HCT116 (cell line): ENCODE results near the gene SNX25. TPM values are rescaled to one million over a fixed set of nuclear protein-coding genes. Genes with fewer than 3 reads are reported as not detected.

ENCODE experiments used
- ATAC-seq: fragments of 200-7000 bp; cut with Tn5 transposase; 2 replicates; pipeline ENCODE4 v1.9.1; 2020; ENCODE audit warnings: mild to moderate bottlenecking, moderate library complexity
- BruUV-seq: library from RNA; stranded (reverse); fragments of 400-500 nt; replicated peaks from 2 replicates; lab custom pipeline; 2021; lab: Mats Ljungman, UMichigan
- CTCF ChIA-PET: fragments of 300-600 bp; sonication (Branson Sonifier 250); formaldehyde crosslinking; loops from one replicate; lab custom pipeline; 2021; ENCODE audit warnings: antibody characterized with exemption; lab: Charles Lee
- POLR2A ChIA-PET: fragments of 300-600, 350-600 bp; sonication (Branson Sonifier 250); formaldehyde crosslinking; loops from one replicate; lab custom pipeline; 2021; ENCODE audit warnings: antibody characterized with exemption; lab: Charles Lee
- RAD21 ChIA-PET, 2 experiments: fragments of 300-600 bp; sonication (Branson Sonifier 250); formaldehyde crosslinking; loops; one replicate each; lab custom pipeline; 2023; ENCODE audit warnings: low total read pairs in 2 of 2; ENCODE audit not compliant: uncharacterized antibody in 2 of 2, unreplicated experiment in 2 of 2, low non-redundant PET in 1 of 2; lab: Charles Lee
- DNase-seq: peaks from one replicate; pipeline ENCODE4 v3.0.0-alpha.2; 2010; ENCODE audit warnings: low read depth, low spot score
- H2AFZ ChIP-seq: fragments of 200-600 bp; shearing (Covaris generic), sonication (generic); 2 replicates; pipeline ENCODE4 v1.6.1; 2017; ENCODE audit warnings: low read depth, mixed run types, mixed read lengths, antibody characterized with exemption, low read length; ENCODE audit not compliant: poor library complexity, severe bottlenecking
- H3K27ac ChIP-seq: 2 replicates; pipeline ENCODE4 v1.5.1; 2012; ENCODE audit warnings: low read depth, low read length
- H3K27me3 ChIP-seq: fragments of 200-600 bp; sonication (generic); 2 replicates; pipeline ENCODE4 v1.6.1; 2016; ENCODE audit warnings: mixed run types, low read length, mixed read lengths; ENCODE audit not compliant: insufficient read depth
- H3K36me3 ChIP-seq, 2 experiments: fragments of 200-500 bp in 1 of 2; fragments of 200-600 bp in 1 of 2; sonication (Bioruptor generic) in 1 of 2; sonication (generic) in 1 of 2; 2 replicates each; pipeline versions ENCODE4 v1.5.1 to v1.6.1; 2014 to 2016; ENCODE audit warnings: low read length in 2 of 2, inconsistent platforms in 1 of 2, mixed read lengths in 1 of 2, mixed run types in 1 of 2; ENCODE audit not compliant: insufficient read depth in 2 of 2, control insufficient read depth in 1 of 2
- H3K4me1 ChIP-seq, 2 experiments: fragments of 200-600 bp in 1 of 2; sonication (generic) in 1 of 2; 2 replicates each; pipeline versions ENCODE4 v1.5.1 to v1.6.1; 2012 to 2017; ENCODE audit warnings: low read length in 2 of 2, inconsistent platforms in 1 of 2, mild to moderate bottlenecking in 1 of 2, mixed read lengths in 1 of 2, mixed run types in 1 of 2, moderate library complexity in 1 of 2; ENCODE audit not compliant: insufficient read depth in 2 of 2, control insufficient read depth in 1 of 2
- H3K4me2 ChIP-seq: fragments of 200-600 bp; sonication (generic); 2 replicates; pipeline ENCODE4 v1.6.1; 2017; ENCODE audit warnings: mixed run types, low read length, mixed read lengths
- H3K4me3 ChIP-seq, 2 experiments: fragments of 200-600 bp in 1 of 2; sonication (generic) in 1 of 2; replicated peaks in 1 of 2; 2 replicates each; pipeline ENCODE4 v1.5.1; 2011 to 2016; ENCODE audit warnings: low read length in 2 of 2, control low read depth in 1 of 2, low read depth in 1 of 2, mild to moderate bottlenecking in 1 of 2, mixed read lengths in 1 of 2, mixed run types in 1 of 2
- H3K79me2 ChIP-seq: fragments of 200-600 bp; sonication (generic); 2 replicates; pipeline ENCODE4 v1.6.1; 2017; ENCODE audit warnings: mild to moderate bottlenecking, mixed run types, low read length, moderate library complexity, mixed read lengths; ENCODE audit not compliant: insufficient read depth
- H3K9ac ChIP-seq: fragments of 200-600 bp; sonication (generic); 2 replicates; pipeline ENCODE4 v1.6.1; 2016; ENCODE audit warnings: low read length, mixed read lengths
- H3K9me2 ChIP-seq: fragments of 200-600 bp; sonication (generic), shearing (Covaris generic); 2 replicates; pipeline ENCODE4 v1.6.1; 2017; ENCODE audit warnings: mixed run types, mild to moderate bottlenecking, moderate library complexity; ENCODE audit not compliant: insufficient read depth
- H3K9me3 ChIP-seq, 2 experiments: fragments of 200-500 bp in 1 of 2; fragments of 200-600 bp in 1 of 2; sonication (Bioruptor generic) in 1 of 2; sonication (generic) in 1 of 2; 2 replicates each; pipeline ENCODE4 v1.6.1; 2014 to 2017; ENCODE audit warnings: low read length in 2 of 2, mixed read lengths in 2 of 2, inconsistent platforms in 1 of 2, low read depth in 1 of 2, mild to moderate bottlenecking in 1 of 2, mixed run types in 1 of 2, moderate library complexity in 1 of 2; ENCODE audit not compliant: control insufficient read depth in 1 of 2, insufficient read depth in 1 of 2
- H4K20me1 ChIP-seq: fragments of 200-600 bp; sonication (generic), shearing (Covaris generic); 2 replicates; pipeline ENCODE4 v1.6.1; 2017; ENCODE audit warnings: mixed run types, mild to moderate bottlenecking, moderate library complexity; ENCODE audit not compliant: insufficient read depth
- CBX3 ChIP-seq: IDR thresholded peaks from 2 replicates; pipeline ENCODE4 v1.6.1; 2012; ENCODE audit warnings: low read depth
- CEBPB ChIP-seq: IDR thresholded peaks from 2 replicates; pipeline ENCODE4 v1.6.1; 2012; ENCODE audit warnings: low read depth
- EGR1 ChIP-seq: IDR thresholded peaks from 2 replicates; pipeline ENCODE4 v1.6.1; 2012; ENCODE audit warnings: low read depth
- EZH2phosphoT487 ChIP-seq: fragments of 200-600 bp; IDR thresholded peaks from 2 replicates; pipeline ENCODE4 v1.6.1; 2018; ENCODE audit warnings: antibody characterized with exemption, borderline replicate concordance
- FOSL1 ChIP-seq: IDR thresholded peaks from 2 replicates; pipeline ENCODE4 v1.6.1; 2012; ENCODE audit warnings: low read depth
- JUND ChIP-seq: IDR thresholded peaks from 2 replicates; pipeline ENCODE4 v1.6.1; 2012
- RAD21 ChIP-seq: IDR thresholded peaks from 2 replicates; pipeline ENCODE4 v1.6.1; 2012; ENCODE audit warnings: low read depth, mild to moderate bottlenecking
- SP1 ChIP-seq: IDR thresholded peaks from 2 replicates; pipeline ENCODE4 v1.6.1; 2012; ENCODE audit warnings: low read depth
- TCF7L2 ChIP-seq: IDR thresholded peaks from 2 replicates; pipeline ENCODE4 v1.7.0; 2011; ENCODE audit warnings: borderline replicate concordance, inconsistent platforms; ENCODE audit not compliant: insufficient read depth, insufficient read length; ENCODE audit errors: extremely low read depth
- intact Hi-C: fragments of 100-400 bp; cut with micrococcal nuclease; formaldehyde crosslinking; loops from 2 replicates; pipeline ENCODE4 v1.10.0; 2022
- total RNA-seq: library from RNA; stranded (reverse); gene quantifications from one replicate; pipeline ENCODE4 v1.2.1, GENCODE V29; 2021; ENCODE audit not compliant: unreplicated experiment
- TF ChIP-seq, protein P1 (sequence below): IDR thresholded peaks from 2 replicates; pipeline ENCODE4 v1.6.1; 2011; ENCODE audit warnings: mild to moderate bottlenecking, low read length, moderate library complexity; ENCODE audit not compliant: insufficient replicate concordance; ENCODE audit errors: extremely low read depth
- TF ChIP-seq, protein P2 (sequence below), 3 experiments: fragments of 200-600 bp in 1 of 3; sonication (generic) in 1 of 3; IDR thresholded peaks in 2 of 3; conservative IDR thresholded peaks in 1 of 3; 2 replicates each; pipeline ENCODE4 v1.5.1; 2012 to 2017; ENCODE audit warnings: low read depth in 2 of 3, low read length in 2 of 3, antibody characterized with exemption in 1 of 3, borderline replicate concordance in 1 of 3, control low read depth in 1 of 3, mild to moderate bottlenecking in 1 of 3, mixed read lengths in 1 of 3, mixed run types in 1 of 3, moderate library complexity in 1 of 3; ENCODE audit not compliant: insufficient read depth in 1 of 3

Gene SNX25
- total RNA-seq, 1 experiment from 2014 or later = 20.9 TPM

DNA sequence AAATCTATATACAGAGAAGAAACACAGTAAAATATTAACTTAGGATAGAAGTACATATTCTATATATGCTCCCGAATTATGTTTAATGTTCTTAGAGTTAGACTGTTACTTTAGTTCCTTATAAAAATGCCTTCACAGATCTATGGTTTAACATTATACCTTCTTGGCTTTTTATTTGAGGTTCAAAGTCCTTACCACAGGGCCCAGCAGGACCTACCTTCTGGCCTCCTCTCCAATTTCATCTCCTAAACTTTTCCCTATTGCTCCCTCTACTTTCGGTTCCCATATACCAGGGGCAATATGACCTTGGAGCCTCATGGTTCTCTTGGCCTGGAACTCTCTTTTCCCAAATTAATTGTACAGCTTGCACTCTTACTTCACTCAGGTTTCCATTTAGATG, 199.0 kb downstream of the SNX25 start:
- ChIA-PET POLR2A (no interaction called here), CTCF (no interaction called here), RAD21 (no interaction called here)
- intact Hi-C loops = no loop called here
- Histone ChIP-seq H3K9me3 (no peaks in the 10 kb centered on the region), H3K9ac (no peak overlapping the region), H3K4me3 (no peak overlapping the region), H3K4me2 (no peak overlapping the region), H3K79me2 (no peaks in the 10 kb centered on the region), H3K27me3 (no peaks in the 10 kb centered on the region), H3K27ac (no peak overlapping the region), H3K9me2 (no peaks in the 10 kb centered on the region), H3K36me3 (no peaks in the 10 kb centered on the region), H2AFZ (no peak overlapping the region), H3K4me1 (no peaks in the 10 kb centered on the region), H4K20me1 (no peaks in the 10 kb centered on the region)
- DNase-seq (no peak), ATAC-seq (no peak)
- no peak for TF ChIP-seq SP1
- no peak for TF ChIP-seq CBX3
- TF ChIP-seq JUND = no peak
- TF ChIP-seq EGR1 = no peak
- no peak for TF ChIP-seq CEBPB
- TF ChIP-seq TCF7L2 = no peak
- TF ChIP-seq, protein P1, sequence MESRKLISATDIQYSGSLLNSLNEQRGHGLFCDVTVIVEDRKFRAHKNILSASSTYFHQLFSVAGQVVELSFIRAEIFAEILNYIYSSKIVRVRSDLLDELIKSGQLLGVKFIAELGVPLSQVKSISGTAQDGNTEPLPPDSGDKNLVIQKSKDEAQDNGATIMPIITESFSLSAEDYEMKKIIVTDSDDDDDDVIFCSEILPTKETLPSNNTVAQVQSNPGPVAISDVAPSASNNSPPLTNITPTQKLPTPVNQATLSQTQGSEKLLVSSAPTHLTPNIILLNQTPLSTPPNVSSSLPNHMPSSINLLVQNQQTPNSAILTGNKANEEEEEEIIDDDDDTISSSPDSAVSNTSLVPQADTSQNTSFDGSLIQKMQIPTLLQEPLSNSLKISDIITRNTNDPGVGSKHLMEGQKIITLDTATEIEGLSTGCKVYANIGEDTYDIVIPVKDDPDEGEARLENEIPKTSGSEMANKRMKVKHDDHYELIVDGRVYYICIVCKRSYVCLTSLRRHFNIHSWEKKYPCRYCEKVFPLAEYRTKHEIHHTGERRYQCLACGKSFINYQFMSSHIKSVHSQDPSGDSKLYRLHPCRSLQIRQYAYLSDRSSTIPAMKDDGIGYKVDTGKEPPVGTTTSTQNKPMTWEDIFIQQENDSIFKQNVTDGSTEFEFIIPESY = no peak
- no peak for TF ChIP-seq FOSL1
- TF ChIP-seq RAD21 = no peak
- TF ChIP-seq EZH2phosphoT487 = no peak
- TF ChIP-seq, protein P2, sequence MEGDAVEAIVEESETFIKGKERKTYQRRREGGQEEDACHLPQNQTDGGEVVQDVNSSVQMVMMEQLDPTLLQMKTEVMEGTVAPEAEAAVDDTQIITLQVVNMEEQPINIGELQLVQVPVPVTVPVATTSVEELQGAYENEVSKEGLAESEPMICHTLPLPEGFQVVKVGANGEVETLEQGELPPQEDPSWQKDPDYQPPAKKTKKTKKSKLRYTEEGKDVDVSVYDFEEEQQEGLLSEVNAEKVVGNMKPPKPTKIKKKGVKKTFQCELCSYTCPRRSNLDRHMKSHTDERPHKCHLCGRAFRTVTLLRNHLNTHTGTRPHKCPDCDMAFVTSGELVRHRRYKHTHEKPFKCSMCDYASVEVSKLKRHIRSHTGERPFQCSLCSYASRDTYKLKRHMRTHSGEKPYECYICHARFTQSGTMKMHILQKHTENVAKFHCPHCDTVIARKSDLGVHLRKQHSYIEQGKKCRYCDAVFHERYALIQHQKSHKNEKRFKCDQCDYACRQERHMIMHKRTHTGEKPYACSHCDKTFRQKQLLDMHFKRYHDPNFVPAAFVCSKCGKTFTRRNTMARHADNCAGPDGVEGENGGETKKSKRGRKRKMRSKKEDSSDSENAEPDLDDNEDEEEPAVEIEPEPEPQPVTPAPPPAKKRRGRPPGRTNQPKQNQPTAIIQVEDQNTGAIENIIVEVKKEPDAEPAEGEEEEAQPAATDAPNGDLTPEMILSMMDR (IDR thresholded peaks at IDR 0.05 in 2 of 3, conservative IDR thresholded peaks at IDR 0.05 in 1 of 3; ENCODE audit: borderline replicate concordance in 1 of 3, insufficient read depth in 1 of 3, low read depth in 2 of 3, low read length in 2 of 3) = no peak
- BruUV-seq = no TSS peak
